ENCODE measurements around the gene DYNC1I1. TPM values are rescaled to one million over a fixed set of nuclear protein-coding genes. Genes with fewer than 3 reads are reported as not detected.
A peak's percentile ranks its signal among the peaks of the same experiment; 100 is the strongest.

The DYNC1I1 gene
- total RNA-seq, 1 experiment from 2014 or later: 3.2 TPM

DNA sequence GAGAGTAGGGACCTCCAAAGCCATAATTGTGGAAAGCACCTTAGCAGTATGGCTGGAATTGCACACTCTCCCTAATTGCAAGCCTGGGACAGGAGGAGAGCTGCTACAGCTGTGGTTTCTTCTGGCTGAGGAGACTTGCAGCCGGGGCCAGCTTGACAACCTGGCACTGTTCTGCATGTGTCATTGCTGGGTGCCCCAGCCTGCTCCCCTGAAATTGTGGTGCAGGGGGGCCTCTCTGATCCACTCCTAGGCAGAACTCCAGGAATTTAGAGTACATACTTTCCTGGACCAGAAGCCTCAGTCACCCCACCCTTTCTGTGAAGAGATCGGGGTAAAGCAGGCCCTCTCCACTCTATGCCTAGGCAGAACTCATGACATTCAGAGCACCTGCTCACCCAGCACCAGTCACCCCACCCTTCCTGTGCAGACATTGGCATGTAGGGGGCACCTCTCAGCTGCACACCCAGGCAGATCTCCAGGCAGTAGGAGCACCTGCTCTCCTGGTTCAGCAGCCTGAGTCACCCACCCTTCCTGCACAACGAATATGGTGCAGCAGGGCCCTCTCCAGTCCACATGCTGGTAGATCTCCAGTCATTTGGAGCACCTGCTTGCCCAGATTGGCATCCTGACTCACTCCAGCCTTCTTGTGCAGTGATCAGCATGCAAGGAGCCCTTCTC lies 34.4 kb upstream of the DYNC1I1 start:
- Histone ChIP-seq H2BK12ac (ENCODE audit: insufficient read length, low read depth, low read length) (no peak overlapping the region), H3K14ac (ENCODE audit: insufficient read depth, low read length) (peak overlapping the region; percentile 63; the same call in 1 of the 2 replicates), H3K27me3 (ENCODE audit: insufficient read depth, low read length) (no peaks in the 10 kb centered on the region), H3K56ac (ENCODE audit: insufficient read length, low read depth, low read length) (no peak overlapping the region), H3K79me1 (ENCODE audit: insufficient read depth, low read depth, low read length, poor library complexity, severe bottlenecking) (no peaks in the 10 kb centered on the region), H3K23me2 (ENCODE audit: insufficient read length, low read depth, low read length, poor library complexity, severe bottlenecking) (no peaks in the 10 kb centered on the region), H3K79me2 (ENCODE audit: insufficient read depth, low read length) (no peaks in the 10 kb centered on the region), H2AFZ (ENCODE audit: low read length) (no peak overlapping the region), H3K4me2 (ENCODE audit: insufficient read depth, insufficient read length, low read length) (no peak overlapping the region), H4K5ac (ENCODE audit: insufficient read length, low read depth, low read length) (no peak overlapping the region), H4K8ac (replicated peaks; ENCODE audit: insufficient read length, low read depth, low read length) (no peak overlapping the region), H3K9ac (ENCODE audit: extremely low read depth, insufficient read length, low read length) (no peak overlapping the region), H4K91ac (ENCODE audit: insufficient read length, low read depth, low read length) (no peak overlapping the region), H2AK5ac (ENCODE audit: insufficient read length, low read length) (no peak overlapping the region), H3K23ac (ENCODE audit: insufficient read length, low read depth, low read length) (no peak overlapping the region), H2BK120ac (ENCODE audit: low read depth, low read length, poor library complexity, severe bottlenecking) (no peak overlapping the region), H2BK15ac (ENCODE audit: low read depth, low read length) (no peak overlapping the region), H3T11ph (ENCODE audit: low read length) (no peak overlapping the region), H3K4ac (ENCODE audit: low read depth, low read length) (no peak overlapping the region), H3K27ac (ENCODE audit: insufficient read length, low read depth, low read length) (no peak overlapping the region), H3K9me3 (ENCODE audit: control insufficient read depth, low read depth, low read length) (no peaks in the 10 kb centered on the region), H3K4me1 (ENCODE audit: insufficient read depth, low read length) (no peaks in the 10 kb centered on the region), H2BK5ac (ENCODE audit: insufficient read length, low read length) (no peak overlapping the region), H2BK20ac (ENCODE audit: low read depth, low read length, poor library complexity, severe bottlenecking) (no peak overlapping the region), H4K20me1 (ENCODE audit: control insufficient read depth, insufficient read depth, insufficient read length) (no peaks in the 10 kb centered on the region), H3K18ac (ENCODE audit: insufficient read length, low read depth, low read length) (no peak overlapping the region)
- H3K27me3 Mint-ChIP-seq (ENCODE audit: low read depth): peaks cover 4% of the 10 kb centered on the region
- H3K9me3 Mint-ChIP-seq: no peaks in the 10 kb centered on the region
- no peak overlapping the region for H3K4me3 Mint-ChIP-seq
- no peak overlapping the region for H3K27ac Mint-ChIP-seq
- DNase-seq: no peak
- no peaks in the 10 kb centered on the region for H3K4me1 Mint-ChIP-seq
- TF ChIP-seq CTCF (conservative IDR thresholded peaks at IDR 0.05): no peak
- no peaks in the 10 kb centered on the region for H3K36me3 Mint-ChIP-seq (ENCODE audit: insufficient read depth in 1 of 3, low read depth in 3 of 3)
- WGBS (ENCODE audit: extremely low coverage, insufficient read length, low lambda C conversion rate): no CpG with 5 or more reads among the region's 3 CpGs
